HCT116 (cell line): ENCODE measurements around the gene PNO1. TPM values are rescaled to one million over a fixed set of nuclear protein-coding genes. Genes with fewer than 3 reads are reported as not detected.

Source experiments
- ATAC-seq: fragments of 200-7000 bp; cut with Tn5 transposase; 2 replicates; pipeline ENCODE4 v1.9.1; 2020; ENCODE audit warnings: mild to moderate bottlenecking, moderate library complexity
- BruUV-seq: library from RNA; stranded (reverse); fragments of 400-500 nt; replicated peaks from 2 replicates; lab custom pipeline; 2021; lab: Mats Ljungman, UMichigan
- CTCF ChIA-PET: fragments of 300-600 bp; sonication (Branson Sonifier 250); formaldehyde crosslinking; loops from one replicate; lab custom pipeline; 2021; ENCODE audit warnings: antibody characterized with exemption; lab: Charles Lee
- POLR2A ChIA-PET: fragments of 300-600, 350-600 bp; sonication (Branson Sonifier 250); formaldehyde crosslinking; loops from one replicate; lab custom pipeline; 2021; ENCODE audit warnings: antibody characterized with exemption; lab: Charles Lee
- RAD21 ChIA-PET, 2 experiments: fragments of 300-600 bp; sonication (Branson Sonifier 250); formaldehyde crosslinking; loops; one replicate each; lab custom pipeline; 2023; ENCODE audit warnings: low total read pairs in 2 of 2; ENCODE audit not compliant: uncharacterized antibody in 2 of 2, unreplicated experiment in 2 of 2, low non-redundant PET in 1 of 2; lab: Charles Lee
- DNase-seq: peaks from one replicate; pipeline ENCODE4 v3.0.0-alpha.2; 2010; ENCODE audit warnings: low read depth, low spot score
- H2AFZ ChIP-seq: fragments of 200-600 bp; shearing (Covaris generic), sonication (generic); 2 replicates; pipeline ENCODE4 v1.6.1; 2017; ENCODE audit warnings: low read depth, mixed run types, mixed read lengths, antibody characterized with exemption, low read length; ENCODE audit not compliant: poor library complexity, severe bottlenecking
- H3K27ac ChIP-seq: 2 replicates; pipeline ENCODE4 v1.5.1; 2012; ENCODE audit warnings: low read depth, low read length
- H3K27me3 ChIP-seq: fragments of 200-600 bp; sonication (generic); 2 replicates; pipeline ENCODE4 v1.6.1; 2016; ENCODE audit warnings: mixed run types, low read length, mixed read lengths; ENCODE audit not compliant: insufficient read depth
- H3K36me3 ChIP-seq, 2 experiments: fragments of 200-500 bp in 1 of 2; fragments of 200-600 bp in 1 of 2; sonication (Bioruptor generic) in 1 of 2; sonication (generic) in 1 of 2; 2 replicates each; pipeline versions ENCODE4 v1.5.1 to v1.6.1; 2014 to 2016; ENCODE audit warnings: low read length in 2 of 2, inconsistent platforms in 1 of 2, mixed read lengths in 1 of 2, mixed run types in 1 of 2; ENCODE audit not compliant: insufficient read depth in 2 of 2, control insufficient read depth in 1 of 2
- H3K4me1 ChIP-seq, 2 experiments: fragments of 200-600 bp in 1 of 2; sonication (generic) in 1 of 2; 2 replicates each; pipeline versions ENCODE4 v1.5.1 to v1.6.1; 2012 to 2017; ENCODE audit warnings: low read length in 2 of 2, inconsistent platforms in 1 of 2, mild to moderate bottlenecking in 1 of 2, mixed read lengths in 1 of 2, mixed run types in 1 of 2, moderate library complexity in 1 of 2; ENCODE audit not compliant: insufficient read depth in 2 of 2, control insufficient read depth in 1 of 2
- H3K4me2 ChIP-seq: fragments of 200-600 bp; sonication (generic); 2 replicates; pipeline ENCODE4 v1.6.1; 2017; ENCODE audit warnings: mixed run types, low read length, mixed read lengths
- H3K4me3 ChIP-seq, 2 experiments: fragments of 200-600 bp in 1 of 2; sonication (generic) in 1 of 2; replicated peaks in 1 of 2; 2 replicates each; pipeline ENCODE4 v1.5.1; 2011 to 2016; ENCODE audit warnings: low read length in 2 of 2, control low read depth in 1 of 2, low read depth in 1 of 2, mild to moderate bottlenecking in 1 of 2, mixed read lengths in 1 of 2, mixed run types in 1 of 2
- H3K79me2 ChIP-seq: fragments of 200-600 bp; sonication (generic); 2 replicates; pipeline ENCODE4 v1.6.1; 2017; ENCODE audit warnings: mild to moderate bottlenecking, mixed run types, low read length, moderate library complexity, mixed read lengths; ENCODE audit not compliant: insufficient read depth
- H3K9ac ChIP-seq: fragments of 200-600 bp; sonication (generic); 2 replicates; pipeline ENCODE4 v1.6.1; 2016; ENCODE audit warnings: low read length, mixed read lengths
- H3K9me2 ChIP-seq: fragments of 200-600 bp; sonication (generic), shearing (Covaris generic); 2 replicates; pipeline ENCODE4 v1.6.1; 2017; ENCODE audit warnings: mixed run types, mild to moderate bottlenecking, moderate library complexity; ENCODE audit not compliant: insufficient read depth
- H3K9me3 ChIP-seq, 2 experiments: fragments of 200-500 bp in 1 of 2; fragments of 200-600 bp in 1 of 2; sonication (Bioruptor generic) in 1 of 2; sonication (generic) in 1 of 2; 2 replicates each; pipeline ENCODE4 v1.6.1; 2014 to 2017; ENCODE audit warnings: low read length in 2 of 2, mixed read lengths in 2 of 2, inconsistent platforms in 1 of 2, low read depth in 1 of 2, mild to moderate bottlenecking in 1 of 2, mixed run types in 1 of 2, moderate library complexity in 1 of 2; ENCODE audit not compliant: control insufficient read depth in 1 of 2, insufficient read depth in 1 of 2
- H4K20me1 ChIP-seq: fragments of 200-600 bp; sonication (generic), shearing (Covaris generic); 2 replicates; pipeline ENCODE4 v1.6.1; 2017; ENCODE audit warnings: mixed run types, mild to moderate bottlenecking, moderate library complexity; ENCODE audit not compliant: insufficient read depth
- CBX3 ChIP-seq: IDR thresholded peaks from 2 replicates; pipeline ENCODE4 v1.6.1; 2012; ENCODE audit warnings: low read depth
- EZH2 ChIP-seq: fragments of 200-600 bp; sonication (generic); IDR thresholded peaks from 2 replicates; pipeline ENCODE4 v1.6.1; 2017; ENCODE audit warnings: antibody characterized with exemption, mixed run types
- FOSL1 ChIP-seq: IDR thresholded peaks from 2 replicates; pipeline ENCODE4 v1.6.1; 2012; ENCODE audit warnings: low read depth
- REST ChIP-seq: IDR thresholded peaks from 2 replicates; pipeline ENCODE4 v1.6.1; 2012; ENCODE audit warnings: low read depth
- SIN3A ChIP-seq: IDR thresholded peaks from 2 replicates; pipeline ENCODE4 v1.6.1; 2012; ENCODE audit warnings: low read depth
- SP1 ChIP-seq: IDR thresholded peaks from 2 replicates; pipeline ENCODE4 v1.6.1; 2012; ENCODE audit warnings: low read depth
- intact Hi-C: fragments of 100-400 bp; cut with micrococcal nuclease; formaldehyde crosslinking; loops from 2 replicates; pipeline ENCODE4 v1.10.0; 2022
- total RNA-seq: library from RNA; stranded (reverse); gene quantifications from one replicate; pipeline ENCODE4 v1.2.1, GENCODE V29; 2021; ENCODE audit not compliant: unreplicated experiment
- TF ChIP-seq, protein P1 (sequence below), 3 experiments: fragments of 200-600 bp in 1 of 3; sonication (generic) in 1 of 3; IDR thresholded peaks in 2 of 3; conservative IDR thresholded peaks in 1 of 3; 2 replicates each; pipeline ENCODE4 v1.5.1; 2012 to 2017; ENCODE audit warnings: low read depth in 2 of 3, low read length in 2 of 3, antibody characterized with exemption in 1 of 3, borderline replicate concordance in 1 of 3, control low read depth in 1 of 3, mild to moderate bottlenecking in 1 of 3, mixed read lengths in 1 of 3, mixed run types in 1 of 3, moderate library complexity in 1 of 3; ENCODE audit not compliant: insufficient read depth in 1 of 3

PNO1 gene
- total RNA-seq, 1 experiment from 2014 or later = 23.3 TPM

DNA sequence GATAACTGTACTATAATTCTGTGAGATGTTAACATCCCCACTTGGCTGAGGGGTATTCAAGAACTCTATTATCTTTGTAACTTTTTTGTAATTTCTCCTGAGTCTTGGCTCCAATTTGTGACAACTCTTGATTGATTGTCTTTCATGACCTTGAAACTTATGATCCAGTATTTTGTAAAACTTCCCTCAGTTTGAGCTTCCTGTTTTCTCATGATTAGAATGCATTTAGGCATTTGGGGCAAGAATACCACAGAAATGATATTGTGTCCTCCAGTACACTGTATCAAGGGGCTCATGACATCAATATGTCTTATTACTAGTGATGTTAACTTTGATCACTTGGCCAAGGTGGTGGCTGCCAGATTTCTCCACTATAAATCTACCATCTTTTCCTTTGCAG is 37.4 kb downstream of the PNO1 start:
- BruUV-seq = no TSS peak

More for the DNA sequence above, 37.4 kb downstream of the PNO1 start:
- ChIA-PET POLR2A (no interaction called here), RAD21 (no interaction called here), CTCF (interaction anchor here (1.7 to 2.1 kb wide), 3 partner anchors 10 to 247 kb away, joined by 3 to 7 read pairs (median 6); no protein-coding TSS in a partner anchor)
- Histone ChIP-seq H3K9ac (no peak overlapping the region), H3K27me3 (no peaks in the 10 kb centered on the region), H3K36me3 (no peaks in the 10 kb centered on the region), H3K9me2 (no peaks in the 10 kb centered on the region), H3K4me2 (no peak overlapping the region), H2AFZ (no peak overlapping the region), H3K4me1 (peaks cover 2 to 31% of the 10 kb centered on the region in 2 experiments; a peak in 3 of 4 replicates), H4K20me1 (peaks cover 16% of the 10 kb centered on the region), H3K27ac (no peak overlapping the region), H3K79me2 (peaks cover 94% of the 10 kb centered on the region), H3K9me3 (no peaks in the 10 kb centered on the region), H3K4me3 (no peak overlapping the region)
- intact Hi-C loops = no loop called here
- DNase-seq = no peak
- ATAC-seq = no peak
- TF ChIP-seq FOSL1 (no peak), EZH2 (no peak), SP1 (no peak), SIN3A (no peak), CBX3 (no peak), REST (no peak)
- TF ChIP-seq, protein P1, sequence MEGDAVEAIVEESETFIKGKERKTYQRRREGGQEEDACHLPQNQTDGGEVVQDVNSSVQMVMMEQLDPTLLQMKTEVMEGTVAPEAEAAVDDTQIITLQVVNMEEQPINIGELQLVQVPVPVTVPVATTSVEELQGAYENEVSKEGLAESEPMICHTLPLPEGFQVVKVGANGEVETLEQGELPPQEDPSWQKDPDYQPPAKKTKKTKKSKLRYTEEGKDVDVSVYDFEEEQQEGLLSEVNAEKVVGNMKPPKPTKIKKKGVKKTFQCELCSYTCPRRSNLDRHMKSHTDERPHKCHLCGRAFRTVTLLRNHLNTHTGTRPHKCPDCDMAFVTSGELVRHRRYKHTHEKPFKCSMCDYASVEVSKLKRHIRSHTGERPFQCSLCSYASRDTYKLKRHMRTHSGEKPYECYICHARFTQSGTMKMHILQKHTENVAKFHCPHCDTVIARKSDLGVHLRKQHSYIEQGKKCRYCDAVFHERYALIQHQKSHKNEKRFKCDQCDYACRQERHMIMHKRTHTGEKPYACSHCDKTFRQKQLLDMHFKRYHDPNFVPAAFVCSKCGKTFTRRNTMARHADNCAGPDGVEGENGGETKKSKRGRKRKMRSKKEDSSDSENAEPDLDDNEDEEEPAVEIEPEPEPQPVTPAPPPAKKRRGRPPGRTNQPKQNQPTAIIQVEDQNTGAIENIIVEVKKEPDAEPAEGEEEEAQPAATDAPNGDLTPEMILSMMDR (IDR thresholded peaks at IDR 0.05 in 2 of 3, conservative IDR thresholded peaks at IDR 0.05 in 1 of 3; ENCODE audit: borderline replicate concordance in 1 of 3, insufficient read depth in 1 of 3, low read depth in 2 of 3, low read length in 2 of 3) = no peak
